GM19035 (cell line): ENCODE results near the gene RASAL2.

Experiments used
- ATAC-seq: cut with Tn5 transposase; IDR thresholded peaks from one replicate; pipeline ENCODE4 v1.9.1; 2021; ENCODE audit not compliant: unreplicated experiment

Gene RASAL2

DNA sequence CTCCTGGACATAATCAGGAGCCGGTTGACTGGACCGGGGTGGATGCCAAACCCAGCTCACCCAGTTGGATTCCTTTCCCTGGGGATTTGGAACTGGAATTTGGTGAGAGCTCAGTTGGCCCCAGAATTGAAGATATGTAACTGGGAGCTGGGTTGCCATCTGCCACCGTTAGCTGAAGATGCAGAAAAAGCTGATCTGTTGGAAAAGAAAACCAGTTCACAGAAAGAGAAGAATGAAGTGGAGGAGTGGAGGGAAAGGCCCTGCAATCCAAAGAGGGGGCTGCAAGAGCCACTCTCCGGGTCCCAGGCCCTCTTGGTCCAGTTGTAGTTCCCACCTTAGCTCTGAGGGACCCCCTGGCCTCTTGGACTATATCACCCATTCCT lies 435.0 kb downstream of the RASAL2 start:
- no peak for ATAC-seq

DNA sequence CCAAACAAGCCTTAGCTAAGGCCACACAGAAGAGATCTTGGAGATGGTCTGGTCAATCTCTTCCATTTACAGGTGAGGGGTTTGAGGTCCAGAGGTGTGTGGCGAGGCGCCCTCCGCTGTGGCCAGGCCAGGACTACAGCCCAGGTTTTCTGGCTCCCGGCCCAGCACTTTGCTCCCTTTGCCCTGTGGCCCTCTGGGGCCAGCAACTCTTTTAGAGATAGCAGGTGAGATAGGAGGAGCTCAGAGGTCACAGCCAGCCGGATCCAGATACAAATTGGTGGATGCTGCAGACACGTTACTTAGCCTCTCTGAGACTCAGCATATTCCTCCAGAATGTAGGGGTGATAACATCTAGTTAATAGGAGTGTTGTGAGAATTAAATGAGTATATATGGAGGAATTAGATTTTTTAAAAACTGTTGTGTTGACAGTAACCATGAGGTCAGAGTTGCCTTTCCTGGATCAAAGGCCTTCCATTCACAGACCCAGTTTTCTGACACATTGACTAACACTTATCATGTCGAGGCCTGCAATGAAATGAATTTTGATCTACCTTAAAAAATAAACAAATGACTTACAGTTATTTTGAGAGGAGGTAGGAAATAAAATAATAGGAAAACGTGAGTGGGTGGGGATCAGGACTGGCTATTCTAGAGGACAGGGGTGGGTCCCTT lies 435.6 kb downstream of the RASAL2 start:
- no peak for ATAC-seq

DNA sequence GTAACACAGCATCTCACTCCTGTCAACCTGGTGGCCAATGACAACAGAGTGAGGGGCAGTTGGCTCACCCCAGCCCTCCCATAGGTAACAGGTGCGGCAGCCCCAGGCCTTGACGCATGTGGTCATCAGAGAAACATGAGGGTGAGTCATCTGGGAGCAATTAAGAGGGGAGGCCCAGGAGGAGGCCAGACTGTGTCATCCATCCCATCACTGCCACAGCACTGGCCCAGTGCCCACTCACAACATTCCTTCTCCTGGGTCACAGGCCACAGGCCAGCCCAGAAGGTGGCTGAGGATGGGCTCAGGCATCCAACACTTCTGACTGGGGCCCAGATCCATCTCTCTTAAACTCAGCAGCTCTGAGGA lies 436.1 kb downstream of the RASAL2 start:
- no peak for ATAC-seq

DNA sequence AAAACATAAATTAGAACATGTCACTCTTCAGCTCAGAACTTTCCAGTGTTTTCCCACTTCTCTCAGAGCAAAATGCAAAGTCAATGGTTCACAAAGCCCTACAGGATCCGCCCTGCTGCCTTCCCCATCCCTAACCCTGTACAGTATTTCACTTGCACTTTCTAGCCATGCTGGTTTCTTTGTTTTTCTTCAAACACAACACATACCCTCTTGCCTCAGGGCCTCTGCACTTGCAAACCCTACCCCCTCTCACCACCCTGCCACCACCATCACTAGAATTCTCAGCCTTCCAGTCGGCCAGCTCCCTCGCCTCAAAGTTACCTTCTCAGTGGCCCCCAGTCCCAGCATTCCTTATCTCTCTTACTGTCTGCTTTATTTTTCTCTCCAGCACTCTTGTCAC lies 436.6 kb downstream of the RASAL2 start:
- ATAC-seq: no peak

DNA sequence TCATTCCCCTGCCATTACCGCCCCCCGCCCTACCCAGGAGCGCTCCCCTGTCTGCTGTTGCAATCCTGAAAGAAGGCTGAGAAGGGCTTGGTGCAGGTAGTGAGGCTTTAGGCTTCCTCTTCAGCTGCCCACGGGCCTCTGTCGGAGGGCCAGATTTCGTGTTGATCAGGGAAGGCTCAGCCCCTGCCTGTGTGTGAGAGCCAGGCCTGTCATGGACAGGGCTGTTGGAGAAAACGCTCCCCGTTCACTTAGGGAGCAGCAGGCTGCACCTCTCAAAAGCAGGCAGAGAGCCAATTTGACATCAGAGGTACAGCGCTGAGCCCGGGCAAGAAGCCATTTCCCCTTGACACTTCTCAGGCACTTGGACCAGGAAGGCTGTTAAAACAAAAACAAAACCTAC lies 438.0 kb downstream of the RASAL2 start:
- no peak for ATAC-seq

DNA sequence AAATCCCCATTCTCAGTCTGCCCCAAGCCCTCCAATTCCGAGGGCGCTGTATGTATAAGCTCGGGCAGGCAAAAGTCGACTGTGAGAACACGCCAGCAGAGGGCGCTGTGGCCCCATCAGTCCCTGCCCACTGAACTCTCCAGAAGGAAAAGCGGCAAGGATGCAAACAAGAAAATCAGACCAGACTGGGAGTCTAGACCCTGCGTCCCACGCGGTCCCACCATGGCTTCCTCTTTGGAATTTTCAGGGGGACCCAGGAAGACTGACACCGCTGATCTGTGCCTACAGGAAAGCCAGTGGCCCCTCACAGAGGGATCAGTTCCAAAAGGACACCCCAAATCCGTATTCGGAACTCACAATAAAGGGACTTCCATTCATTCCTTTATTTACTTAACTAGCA lies 438.5 kb downstream of the RASAL2 start:
- ATAC-seq: peak; percentile 81

DNA sequence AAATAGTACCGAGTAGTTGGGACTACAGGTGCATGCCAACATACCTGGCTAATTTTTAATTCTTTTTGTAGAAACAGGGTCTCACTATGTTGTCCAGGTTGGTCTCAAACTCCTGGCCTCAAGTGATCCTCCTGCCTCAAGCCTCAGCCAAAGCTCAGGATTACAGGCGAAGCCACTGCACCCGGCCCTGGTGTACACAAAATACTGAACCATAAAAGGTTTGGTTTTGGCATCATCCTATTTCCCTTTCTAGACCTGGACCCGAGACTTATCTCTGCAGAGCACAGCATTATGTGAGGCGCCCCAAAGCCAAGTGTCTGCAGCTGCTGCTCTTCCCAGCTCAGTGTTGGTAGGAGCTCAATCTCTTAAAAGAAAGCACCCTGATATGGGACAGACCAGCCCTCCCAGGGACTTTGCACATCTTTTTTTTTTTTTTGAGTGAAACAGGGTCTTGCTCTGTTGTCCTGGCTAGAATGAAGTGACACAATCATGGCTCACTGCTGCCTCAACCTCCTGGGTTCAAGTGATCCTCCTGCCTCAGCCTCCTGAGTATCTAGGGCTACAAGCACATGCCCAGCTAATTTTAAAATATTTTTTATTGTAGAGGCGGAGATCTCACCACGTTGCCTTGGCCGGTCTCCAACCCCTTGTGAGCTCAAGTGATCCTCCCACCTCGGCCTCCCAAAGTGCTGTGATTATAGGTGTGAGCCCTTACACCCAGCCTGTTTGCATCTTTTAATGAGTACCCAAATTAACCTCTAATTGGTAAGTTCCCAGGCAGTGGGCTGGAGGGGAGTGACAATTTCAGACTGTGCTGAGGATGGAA lies 439.4 kb downstream of the RASAL2 start:
- no peak for ATAC-seq
